ENCODE results near the gene LGALS3BP. TPM values are rescaled to one million over a fixed set of nuclear protein-coding genes. Genes with fewer than 3 reads are reported as not detected.

The LGALS3BP gene
- total and polyA plus RNA-seq, 5 donors, result 397 to 581 (median 456) TPM

- H3K4me1 ChIP-seq (ENCODE audit: control insufficient read depth, insufficient read depth, low read length), result peaks cover 21% of the 10 kb centered on the region
- peak in 2 of 3 donors; percentile 19 to 38 for DNase-seq
- H3K9me3 ChIP-seq (ENCODE audit: control insufficient read depth, low read length), result no peaks in the 10 kb centered on the region
- intact Hi-C loops (cut with DNase I), result no loop called here
- H3K27ac ChIP-seq (ENCODE audit: low read length), result no peak overlapping the region
- 75% methylated on average over 3 of the region's 3 CpGs for WGBS
- no peak overlapping the region for H3K4me3 ChIP-seq (ENCODE audit: low read length)
- no peak for ATAC-seq
- H3K27me3 ChIP-seq (ENCODE audit: control insufficient read depth, insufficient read depth), result no peaks in the 10 kb centered on the region
Observed at GRCh38 chr17:79003661-79004411, 24.1 kb upstream of the LGALS3BP start.

GRCh38 chr17:79002796-79003593, 23.3 kb upstream of the LGALS3BP start:
- Histone ChIP-seq H3K27ac (ENCODE audit: low read length) (no peak overlapping the region), H3K9me3 (ENCODE audit: control insufficient read depth, low read length) (no peaks in the 10 kb centered on the region), H3K4me1 (ENCODE audit: control insufficient read depth, insufficient read depth, low read length) (peaks cover 17% of the 10 kb centered on the region), H3K27me3 (ENCODE audit: control insufficient read depth, insufficient read depth) (no peaks in the 10 kb centered on the region), H3K4me3 (ENCODE audit: low read length) (no peak overlapping the region)
- WGBS, result 67% methylated on average over 20 of the region's 20 CpGs
- DNase-seq (peak in 2 of 3 donors; percentile 39 to 54), ATAC-seq (no peak)
- intact Hi-C loops (cut with DNase I), result no loop called here

GRCh38 chr17:79002291-79002690, 22.6 kb upstream of the LGALS3BP start:
- H3K9me3 ChIP-seq (ENCODE audit: control insufficient read depth, low read length), result no peaks in the 10 kb centered on the region
- 88% methylated on average over 14 of the region's 14 CpGs for WGBS

GRCh38 chr17:79001190-79002020, 21.7 kb upstream of the LGALS3BP start:
- H3K4me3 ChIP-seq (ENCODE audit: low read length), result no peak overlapping the region
- DNase-seq (peak; percentile 11 to 64 (median 46)), ATAC-seq (no peak)
- H3K27ac ChIP-seq (ENCODE audit: low read length), result no peak overlapping the region
- no peaks in the 10 kb centered on the region for H3K9me3 ChIP-seq (ENCODE audit: control insufficient read depth, low read length)
- H3K27me3 ChIP-seq (ENCODE audit: control insufficient read depth, insufficient read depth), result no peaks in the 10 kb centered on the region
- intact Hi-C loops (cut with DNase I), result no loop called here
- 83% methylated on average over 19 of the region's 19 CpGs for WGBS
- H3K4me1 ChIP-seq (ENCODE audit: control insufficient read depth, insufficient read depth, low read length), result peaks cover 12% of the 10 kb centered on the region

More at GRCh38 chr17:79002291-79002690, 22.6 kb upstream of the LGALS3BP start:
- intact Hi-C loops (cut with DNase I), result no loop called here
- no peaks in the 10 kb centered on the region for H3K27me3 ChIP-seq (ENCODE audit: control insufficient read depth, insufficient read depth)
- ATAC-seq, result no peak
- no peak overlapping the region for H3K4me3 ChIP-seq (ENCODE audit: low read length)
- peaks cover 15% of the 10 kb centered on the region for H3K4me1 ChIP-seq (ENCODE audit: control insufficient read depth, insufficient read depth, low read length)
- no peak overlapping the region for H3K27ac ChIP-seq (ENCODE audit: low read length)
- DNase-seq, result peak in 2 of 3 donors; percentile 23 to 27

- H3K27ac ChIP-seq (ENCODE audit: low read length), result no peak overlapping the region
- H3K27me3 ChIP-seq (ENCODE audit: control insufficient read depth, insufficient read depth), result no peaks in the 10 kb centered on the region
- no peak overlapping the region for H3K4me3 ChIP-seq (ENCODE audit: low read length)
- H3K9me3 ChIP-seq (ENCODE audit: control insufficient read depth, low read length), result no peaks in the 10 kb centered on the region
- 89% methylated on average over 25 of the region's 25 CpGs for whole genome bisulfite sequencing
- DNase-seq, result peak in 2 of 3 donors; percentile 39 to 65
- intact Hi-C loops (cut with DNase I), result no loop called here
- no peak for ATAC-seq
- H3K4me1 ChIP-seq (ENCODE audit: control insufficient read depth, insufficient read depth, low read length), result peaks cover 8% of the 10 kb centered on the region
Observed at GRCh38 chr17:79000396-79001189, 20.9 kb upstream of the LGALS3BP start.

GRCh38 chr17:78999947-79000395, 20.2 kb upstream of the LGALS3BP start:
- no peaks in the 10 kb centered on the region for H3K9me3 ChIP-seq (ENCODE audit: control insufficient read depth, low read length)
- no peak overlapping the region for H3K4me3 ChIP-seq (ENCODE audit: low read length)
- H3K4me1 ChIP-seq (ENCODE audit: control insufficient read depth, insufficient read depth, low read length), result peaks cover 6% of the 10 kb centered on the region
- ATAC-seq (no peak), DNase-seq (no peak)
- 96% methylated on average over 12 of the region's 12 CpGs for WGBS
- H3K27me3 ChIP-seq (ENCODE audit: control insufficient read depth, insufficient read depth), result no peaks in the 10 kb centered on the region
- no peak overlapping the region for H3K27ac ChIP-seq (ENCODE audit: low read length)
- intact Hi-C loops (cut with DNase I), result loop anchor here in 1 of 4 donors (10.0 kb wide), 1 partner anchor 395 kb away; no protein-coding TSS in a partner anchor

GRCh38 chr17:78999056-78999768, 19.5 kb upstream of the LGALS3BP start:
- DNase-seq (peak in 2 of 3 donors; percentile 40 to 62), ATAC-seq (no peak)
- Histone ChIP-seq H3K27ac (ENCODE audit: low read length) (peak overlapping the region; percentile 61), H3K9me3 (ENCODE audit: control insufficient read depth, low read length) (no peaks in the 10 kb centered on the region), H3K27me3 (ENCODE audit: control insufficient read depth, insufficient read depth) (no peaks in the 10 kb centered on the region), H3K4me1 (ENCODE audit: control insufficient read depth, insufficient read depth, low read length) (peaks cover 6% of the 10 kb centered on the region), H3K4me3 (ENCODE audit: low read length) (no peak overlapping the region)
- WGBS, result 84% methylated on average over 17 of the region's 17 CpGs
- intact Hi-C loops (cut with DNase I), result loop anchor here in 1 of 4 donors (10.0 kb wide), 1 partner anchor 396 kb away; no protein-coding TSS in a partner anchor

- Histone ChIP-seq H3K9me3 (ENCODE audit: control insufficient read depth, low read length) (no peaks in the 10 kb centered on the region), H3K4me1 (ENCODE audit: control insufficient read depth, insufficient read depth, low read length) (peaks cover 6% of the 10 kb centered on the region), H3K4me3 (ENCODE audit: low read length) (no peak overlapping the region), H3K27ac (ENCODE audit: low read length) (peak overlapping the region; percentile 61), H3K27me3 (ENCODE audit: control insufficient read depth, insufficient read depth) (no peaks in the 10 kb centered on the region)
- ATAC-seq, result peak; percentile 89 to 92
- peak; percentile 81 to 95 (median 94) for DNase-seq
- 46% methylated on average over 28 of the region's 28 CpGs for WGBS
- intact Hi-C loops (cut with DNase I), result loop anchor here in 1 of 4 donors (10.0 kb wide), 1 partner anchor 396 kb away; no protein-coding TSS in a partner anchor
Observed at GRCh38 chr17:78998311-78999055, 18.8 kb upstream of the LGALS3BP start.

GRCh38 chr17:78997881-78998280, 18.2 kb upstream of the LGALS3BP start:
- Histone ChIP-seq H3K27ac (ENCODE audit: low read length) (peak overlapping the region; percentile 26), H3K4me1 (ENCODE audit: control insufficient read depth, insufficient read depth, low read length) (peaks cover 6% of the 10 kb centered on the region), H3K4me3 (ENCODE audit: low read length) (no peak overlapping the region), H3K9me3 (ENCODE audit: control insufficient read depth, low read length) (no peaks in the 10 kb centered on the region), H3K27me3 (ENCODE audit: control insufficient read depth, insufficient read depth) (no peaks in the 10 kb centered on the region)
- intact Hi-C loops (cut with DNase I), result loop anchor here in 1 of 4 donors (10.0 kb wide), 1 partner anchor 397 kb away; no protein-coding TSS in a partner anchor
- DNase-seq (peak in 2 of 3 donors; percentile 51 to 76), ATAC-seq (peak in 1 of 2 donors; percentile 67)
- 62% methylated on average over 6 of the region's 6 CpGs for WGBS

Measured in right cardiac atrium (tissue), 5 donors.